DOHH2 (cell line): ENCODE results near the gene TTC3.

ENCODE experiments used
- H3F3A ChIP-seq: fragments of 200-600 bp; sonication (generic), shearing (Covaris generic); 2 replicates; pipeline ENCODE4 v1.6.0; 2016; ENCODE audit warnings: antibody characterized with exemption, mild to moderate bottlenecking; ENCODE audit not compliant: control insufficient read depth, insufficient read depth
- H3K27ac ChIP-seq: fragments of 200-600 bp; sonication (generic); 2 replicates; pipeline ENCODE4 v1.5.1; 2014; ENCODE audit warnings: low read depth, mild to moderate bottlenecking, low read length, moderate library complexity
- H3K27me3 ChIP-seq: fragments of 200-600 bp; sonication (generic); 2 replicates; pipeline ENCODE4 v1.6.1; 2014; ENCODE audit warnings: mild to moderate bottlenecking, low read length, mixed read lengths; ENCODE audit not compliant: control insufficient read depth
- H3K36me3 ChIP-seq: fragments of 200-600 bp; sonication (generic); 2 replicates; pipeline ENCODE4 v1.6.1; 2014; ENCODE audit warnings: mild to moderate bottlenecking, low read length, moderate library complexity, mixed read lengths; ENCODE audit not compliant: control insufficient read depth
- H3K4me1 ChIP-seq: fragments of 200-600 bp; sonication (generic); 2 replicates; pipeline ENCODE4 v1.6.1; 2014; ENCODE audit warnings: mild to moderate bottlenecking, low read length, mixed read lengths; ENCODE audit not compliant: control insufficient read depth
- H3K4me2 ChIP-seq: fragments of 200-600 bp; sonication (generic); 2 replicates; pipeline ENCODE4 v1.6.0; 2014; ENCODE audit warnings: mild to moderate bottlenecking, low read length, moderate library complexity
- H3K4me3 ChIP-seq: fragments of 200-600 bp; sonication (generic); 2 replicates; pipeline ENCODE4 v1.5.1; 2014; ENCODE audit warnings: mild to moderate bottlenecking, low read length, mixed read lengths
- H3K79me2 ChIP-seq: fragments of 200-600 bp; sonication (generic); 2 replicates; pipeline ENCODE4 v1.6.1; 2014; ENCODE audit warnings: mild to moderate bottlenecking, low read length, mixed read lengths; ENCODE audit not compliant: control insufficient read depth
- H3K9me2 ChIP-seq: fragments of 200-600 bp; sonication (generic); replicated peaks from 2 replicates; pipeline ENCODE4 v1.6.1; 2014; ENCODE audit warnings: mild to moderate bottlenecking, low read length, mixed read lengths; ENCODE audit not compliant: control insufficient read depth
- H3K9me3 ChIP-seq: fragments of 200-600 bp; sonication (generic); 2 replicates; pipeline ENCODE4 v1.6.1; 2014; ENCODE audit warnings: antibody characterized with exemption, low read length, mixed read lengths; ENCODE audit not compliant: control insufficient read depth, insufficient read depth
- H4K20me1 ChIP-seq: fragments of 200-600 bp; sonication (generic); 2 replicates; pipeline ENCODE4 v1.6.0; 2014; ENCODE audit warnings: low read depth, mild to moderate bottlenecking, antibody characterized with exemption, low read length, moderate library complexity; ENCODE audit not compliant: control insufficient read depth, insufficient read depth
- CTCF ChIP-seq: fragments of 200-600 bp; sonication (generic); IDR thresholded peaks from one replicate; pipeline ENCODE4 v1.5.1; 2014; ENCODE audit warnings: antibody characterized with exemption, mild to moderate bottlenecking, low read depth, low read length; ENCODE audit not compliant: poor library complexity, severe bottlenecking
- EZH2phosphoT487 ChIP-seq: fragments of 200-600 bp; sonication (generic); IDR thresholded peaks from 2 replicates; pipeline ENCODE4 v1.6.1; 2017; ENCODE audit warnings: borderline replicate concordance, mild to moderate bottlenecking, antibody characterized with exemption, low read length, moderate library complexity, mixed read lengths

The TTC3 gene

DNA sequence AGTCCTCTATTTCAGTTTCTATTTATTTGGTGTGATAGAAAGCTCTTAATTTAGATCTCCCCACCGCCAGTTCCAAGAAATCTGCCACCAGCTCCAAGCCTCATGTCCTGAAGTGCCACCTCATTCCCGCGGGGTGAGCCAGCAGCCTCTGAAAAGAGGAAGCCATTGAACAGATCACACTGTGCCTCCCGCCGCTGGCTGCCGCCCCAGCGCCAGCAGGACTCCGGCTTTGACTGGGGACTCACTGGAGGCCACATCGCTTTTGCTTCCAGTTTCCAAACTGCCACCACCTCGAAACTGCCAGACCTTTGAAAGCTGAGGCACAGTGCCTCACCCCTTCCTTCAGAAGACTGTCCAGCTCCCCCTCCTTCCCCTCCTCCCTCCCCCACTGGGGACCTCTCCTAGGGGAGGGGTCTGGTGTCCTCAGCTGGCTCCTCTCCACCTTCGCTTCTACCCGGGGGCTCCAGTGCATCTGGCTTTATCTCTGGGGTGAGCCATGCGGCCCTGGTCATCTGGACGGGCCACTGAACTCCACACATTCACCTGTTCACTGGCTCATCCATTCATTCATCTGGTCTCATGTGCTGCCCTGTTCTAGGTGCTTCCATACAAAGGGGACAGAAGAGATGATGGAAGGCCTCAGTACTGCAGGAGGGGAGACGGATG is 135.1 kb downstream of the TTC3 start:
- Histone ChIP-seq H4K20me1 (no peaks in the 10 kb centered on the region), H3K27me3 (no peaks in the 10 kb centered on the region), H3K9me3 (peaks cover 3% of the 10 kb centered on the region; the same call in 1 of the 2 replicates), H3K27ac (no peak overlapping the region), H3K79me2 (no peaks in the 10 kb centered on the region), H3K4me2 (peak overlapping the region; percentile 42), H3K4me1 (peaks cover 31% of the 10 kb centered on the region), H3K36me3 (no peaks in the 10 kb centered on the region), H3K9me2 (no peaks in the 10 kb centered on the region), H3K4me3 (no peak overlapping the region), H3F3A (no peaks in the 10 kb centered on the region; the same call in 1 of the 2 replicates)
- no peak for TF ChIP-seq CTCF
- TF ChIP-seq EZH2phosphoT487, result no peak

- no peak overlapping the region for H3K27ac ChIP-seq
- no peak overlapping the region for H3K4me3 ChIP-seq
- no peaks in the 10 kb centered on the region; the same call in 1 of the 2 replicates for H3F3A ChIP-seq
- peaks cover 3% of the 10 kb centered on the region; the same call in 1 of the 2 replicates for H3K9me3 ChIP-seq
- H3K4me1 ChIP-seq, result peaks cover 31% of the 10 kb centered on the region
- no peaks in the 10 kb centered on the region for H3K36me3 ChIP-seq
- H3K9me2 ChIP-seq, result no peaks in the 10 kb centered on the region
- no peaks in the 10 kb centered on the region for H3K79me2 ChIP-seq
- H3K4me2 ChIP-seq, result peak overlapping the region; percentile 42
- no peaks in the 10 kb centered on the region for H4K20me1 ChIP-seq
- TF ChIP-seq EZH2phosphoT487 (no peak), CTCF (no peak)
- no peaks in the 10 kb centered on the region for H3K27me3 ChIP-seq
Observed at GRCh38 chr21:37208741-37209225, 135.7 kb downstream of the TTC3 start.

- Histone ChIP-seq H3K27ac (no peak overlapping the region), H3K4me1 (peaks cover 31% of the 10 kb centered on the region), H3K36me3 (no peaks in the 10 kb centered on the region), H3K4me3 (no peak overlapping the region), H3F3A (no peaks in the 10 kb centered on the region; the same call in 1 of the 2 replicates), H3K9me2 (no peaks in the 10 kb centered on the region), H3K4me2 (peak overlapping the region; percentile 38), H3K79me2 (no peaks in the 10 kb centered on the region), H4K20me1 (no peaks in the 10 kb centered on the region), H3K27me3 (no peaks in the 10 kb centered on the region), H3K9me3 (peaks cover 3% of the 10 kb centered on the region; the same call in 1 of the 2 replicates)
- TF ChIP-seq CTCF (no peak), EZH2phosphoT487 (no peak)
Observed at GRCh38 chr21:37210130-37210529, 137.1 kb downstream of the TTC3 start.
